ENCODE results near the gene FAM168A. TPM values are rescaled to one million over a fixed set of nuclear protein-coding genes. Genes with fewer than 3 reads are reported as not detected.

The FAM168A gene
- total RNA-seq, 4 donors from 2014 or later: 17.5 to 43.4 (median 23.3) TPM

DNA sequence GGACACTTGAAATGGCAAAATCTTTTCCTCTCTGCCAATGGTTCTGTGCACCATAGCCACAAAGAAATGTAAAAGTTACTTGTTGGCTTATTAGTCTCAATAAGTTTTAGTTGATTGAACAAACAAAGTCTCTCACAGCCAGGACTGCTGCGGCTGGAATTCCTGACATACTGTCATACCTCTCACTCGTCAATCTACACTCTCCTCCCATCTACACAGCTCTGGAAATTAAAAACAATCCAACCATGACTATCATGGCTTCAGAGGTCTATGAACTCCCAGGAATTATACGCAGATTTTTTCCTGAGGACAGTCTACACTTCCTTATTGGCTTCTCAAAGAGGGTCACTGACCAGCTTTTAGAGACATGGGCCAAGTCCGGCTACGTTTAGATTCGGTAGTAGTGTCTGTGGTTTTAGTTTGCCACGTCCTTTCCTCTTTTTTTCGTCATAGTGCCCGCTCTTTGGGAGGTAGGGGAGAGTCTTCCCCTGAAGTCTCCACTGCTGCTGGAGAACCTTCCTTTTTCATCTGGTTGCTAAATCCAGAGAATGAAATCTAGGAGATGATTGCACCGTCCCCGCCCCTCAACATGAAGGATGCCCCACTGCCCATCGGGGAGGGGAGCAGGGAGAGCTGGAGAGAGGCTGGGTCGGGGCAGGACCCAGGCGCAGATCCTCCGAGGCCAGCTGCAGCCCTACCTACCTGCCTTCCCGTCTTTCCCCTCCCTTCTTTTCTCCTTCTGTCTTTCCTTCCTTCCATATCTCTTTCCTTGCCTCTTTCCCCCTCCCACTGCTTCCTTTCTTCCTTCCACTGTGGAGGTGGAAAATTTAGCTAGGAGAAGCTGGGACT is 47.4 kb upstream of the FAM168A start:
- no peak overlapping the region for H3K4me3 ChIP-seq
- intact Hi-C loops (cut with DNase I; ENCODE audit: low total_unique reads): no loop called here
- peaks cover 0 to 5% (median 2%) of the 10 kb centered on the region in 4 donors for H3K4me1 ChIP-seq
- 60 to 63% methylated on average over 5 to 16 of the region's 16 CpGs for WGBS, 2 donors (ENCODE audit: low coverage in 1 of 2)
- H3K9me3 ChIP-seq: no peaks in the 10 kb centered on the region
- no peak overlapping the region for H3K27ac ChIP-seq
- in situ Hi-C loops (cut with MboI; ENCODE audit: low pct_ligation_motif_present in 1 of 4, low pct_unique_long_range_greater_than_20kb in 1 of 4, low sequenced_read_pairs in 3 of 4): no loop called here
- H3K27me3 ChIP-seq: no peaks in the 10 kb centered on the region
- no peaks in the 10 kb centered on the region for H3K36me3 ChIP-seq
- no peak for DNase-seq
- TF ChIP-seq EP300 (IDR thresholded peaks at IDR 0.05; ENCODE audit: low read depth): no peak
- TF ChIP-seq, protein P1, sequence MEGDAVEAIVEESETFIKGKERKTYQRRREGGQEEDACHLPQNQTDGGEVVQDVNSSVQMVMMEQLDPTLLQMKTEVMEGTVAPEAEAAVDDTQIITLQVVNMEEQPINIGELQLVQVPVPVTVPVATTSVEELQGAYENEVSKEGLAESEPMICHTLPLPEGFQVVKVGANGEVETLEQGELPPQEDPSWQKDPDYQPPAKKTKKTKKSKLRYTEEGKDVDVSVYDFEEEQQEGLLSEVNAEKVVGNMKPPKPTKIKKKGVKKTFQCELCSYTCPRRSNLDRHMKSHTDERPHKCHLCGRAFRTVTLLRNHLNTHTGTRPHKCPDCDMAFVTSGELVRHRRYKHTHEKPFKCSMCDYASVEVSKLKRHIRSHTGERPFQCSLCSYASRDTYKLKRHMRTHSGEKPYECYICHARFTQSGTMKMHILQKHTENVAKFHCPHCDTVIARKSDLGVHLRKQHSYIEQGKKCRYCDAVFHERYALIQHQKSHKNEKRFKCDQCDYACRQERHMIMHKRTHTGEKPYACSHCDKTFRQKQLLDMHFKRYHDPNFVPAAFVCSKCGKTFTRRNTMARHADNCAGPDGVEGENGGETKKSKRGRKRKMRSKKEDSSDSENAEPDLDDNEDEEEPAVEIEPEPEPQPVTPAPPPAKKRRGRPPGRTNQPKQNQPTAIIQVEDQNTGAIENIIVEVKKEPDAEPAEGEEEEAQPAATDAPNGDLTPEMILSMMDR (IDR thresholded peaks at IDR 0.05): no peak

DNA sequence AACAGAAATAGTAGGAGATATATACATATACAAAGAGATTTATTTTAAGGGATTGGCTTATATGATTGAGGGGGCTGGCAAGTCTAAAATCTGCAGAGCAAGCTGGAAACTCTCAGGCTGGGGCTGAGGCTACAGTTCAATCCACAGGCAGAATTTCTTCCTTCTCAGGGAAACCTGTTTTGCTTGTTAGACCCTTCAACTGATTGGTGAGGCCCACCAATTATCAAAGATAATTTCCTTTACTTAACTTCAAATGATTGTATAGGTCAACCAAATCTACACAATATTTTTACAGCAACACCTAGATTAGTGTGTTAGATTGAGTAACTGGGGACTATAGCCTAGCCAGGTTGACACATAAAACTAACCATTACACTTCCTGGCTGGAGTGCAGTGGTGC is 43.8 kb upstream of the FAM168A start:
- Histone ChIP-seq H3K36me3 (no peaks in the 10 kb centered on the region), H3K4me3 (no peak overlapping the region), H3K4me1 (no peaks in the 10 kb centered on the region), H3K27ac (no peak overlapping the region), H3K27me3 (no peaks in the 10 kb centered on the region), H3K9me3 (no peaks in the 10 kb centered on the region)
- in situ Hi-C loops (cut with MboI; ENCODE audit: low pct_ligation_motif_present in 1 of 4, low pct_unique_long_range_greater_than_20kb in 1 of 4, low sequenced_read_pairs in 3 of 4) (no loop called here), intact Hi-C loops (cut with DNase I; ENCODE audit: low total_unique reads) (no loop called here)
- DNase-seq: no peak
- TF ChIP-seq POLR2A (IDR thresholded peaks at IDR 0.05) (no peak), EP300 (IDR thresholded peaks at IDR 0.05; ENCODE audit: low read depth) (no peak), POLR2AphosphoS5 (IDR thresholded peaks at IDR 0.05) (no peak)
- TF ChIP-seq, protein P1 (IDR thresholded peaks at IDR 0.05): no peak

DNA sequence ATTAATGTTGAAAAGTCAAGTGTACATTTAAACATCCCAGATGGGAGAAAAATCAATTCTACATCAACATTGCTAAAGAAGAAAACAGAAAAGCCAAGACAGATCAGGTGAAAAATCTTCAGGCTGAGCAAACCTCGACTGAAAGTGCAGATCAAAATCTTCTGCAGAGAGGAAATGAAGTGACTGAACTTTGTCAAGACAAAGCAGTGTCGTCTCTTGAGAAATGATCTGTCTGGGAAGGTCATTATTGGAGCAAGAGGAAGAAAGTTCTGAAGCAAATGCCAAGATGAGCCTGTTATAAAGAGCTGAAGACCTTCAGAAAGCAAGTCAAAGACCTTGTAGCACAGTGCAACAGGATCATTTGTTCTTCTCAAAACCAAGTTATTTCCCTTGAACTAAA is 42.7 kb upstream of the FAM168A start:
- no peak overlapping the region for H3K27ac ChIP-seq
- no peaks in the 10 kb centered on the region for H3K9me3 ChIP-seq
- no peaks in the 10 kb centered on the region for H3K27me3 ChIP-seq
- DNase-seq: no peak
- H3K4me1 ChIP-seq: no peaks in the 10 kb centered on the region
- no peaks in the 10 kb centered on the region for H3K36me3 ChIP-seq
- intact Hi-C loops (cut with DNase I; ENCODE audit: low total_unique reads) (no loop called here), in situ Hi-C loops (cut with MboI; ENCODE audit: low pct_ligation_motif_present in 1 of 4, low pct_unique_long_range_greater_than_20kb in 1 of 4, low sequenced_read_pairs in 3 of 4) (no loop called here)
- no peak overlapping the region for H3K4me3 ChIP-seq
- no peak for TF ChIP-seq POLR2AphosphoS5 (IDR thresholded peaks at IDR 0.05)
- TF ChIP-seq EP300 (IDR thresholded peaks at IDR 0.05; ENCODE audit: low read depth): no peak
- TF ChIP-seq, protein P1 (IDR thresholded peaks at IDR 0.05): no peak
- no peak for TF ChIP-seq POLR2A (IDR thresholded peaks at IDR 0.05)
- 48 to 66% methylated on average over 2 of the region's 2 CpGs for WGBS, 2 donors (ENCODE audit: low coverage in 1 of 2)

DNA sequence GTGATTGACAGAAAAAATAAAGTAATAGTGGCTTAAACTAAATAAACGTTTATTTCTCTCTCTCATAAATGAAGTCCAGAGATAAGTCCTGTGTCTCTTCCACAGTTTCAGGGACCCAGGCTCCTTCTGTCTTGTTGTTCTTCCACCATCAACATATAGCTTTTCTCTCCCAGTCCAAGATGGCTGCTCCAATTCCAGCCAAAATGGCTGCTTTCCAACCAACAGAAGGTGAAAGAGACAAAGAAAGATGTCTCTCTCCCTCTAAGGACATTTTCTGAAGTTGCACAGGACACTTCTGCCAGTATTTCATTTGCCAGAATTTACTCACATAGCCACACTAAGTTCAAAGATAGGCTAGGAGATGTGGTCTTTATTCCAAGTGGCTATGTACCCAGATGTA is 39.1 kb upstream of the FAM168A start:
- TF ChIP-seq, protein P1 (IDR thresholded peaks at IDR 0.05): no peak
- TF ChIP-seq EP300 (IDR thresholded peaks at IDR 0.05; ENCODE audit: low read depth) (no peak), POLR2A (IDR thresholded peaks at IDR 0.05) (no peak), POLR2AphosphoS5 (IDR thresholded peaks at IDR 0.05) (no peak)
- Histone ChIP-seq H3K9me3 (no peaks in the 10 kb centered on the region), H3K27me3 (no peaks in the 10 kb centered on the region), H3K4me1 (no peaks in the 10 kb centered on the region), H3K36me3 (no peaks in the 10 kb centered on the region), H3K27ac (no peak overlapping the region), H3K4me3 (no peak overlapping the region)
- in situ Hi-C loops (cut with MboI; ENCODE audit: low pct_ligation_motif_present in 1 of 4, low pct_unique_long_range_greater_than_20kb in 1 of 4, low sequenced_read_pairs in 3 of 4): no loop called here
- DNase-seq: no peak
- intact Hi-C loops (cut with DNase I; ENCODE audit: low total_unique reads): no loop called here
- 71 to 72% methylated on average over 1 of the region's 1 CpG for WGBS, 2 donors (ENCODE audit: low coverage in 1 of 2)
